ENCODE data around the gene LAMA2.

- TF ChIP-seq GATA2 (IDR thresholded peaks at IDR 0.05; ENCODE audit: low read depth, low read length) (no peak), GATA3 (IDR thresholded peaks at IDR 0.05; ENCODE audit: low read depth, low read length) (no peak)
Observed at GRCh38 chr6:129393654-129394053, 510.7 kb downstream of the LAMA2 start.

All from SH-SY5Y (cell line).